T-helper 2 cell (primary cell): ENCODE results near the gene SPRED2.

ENCODE experiments used
- DNase-seq, 5 experiments: peaks; one replicate each; pipeline versions ENCODE4 v3.0.0 to v3.0.0-alpha.2; 2012 to 2022

Gene SPRED2

GRCh38 chr2:65413610-65414009, 18.8 kb downstream of the SPRED2 start:
- no peak for DNase-seq

- no peak for DNase-seq
These were observed 19.3 kb downstream of the SPRED2 start for GRCh38 chr2:65413106-65413505.

- no peak for DNase-seq
These were observed 21.2 kb downstream of the SPRED2 start for GRCh38 chr2:65411056-65411795.

GRCh38 chr2:65409045-65409444, 23.4 kb downstream of the SPRED2 start:
- DNase-seq: no peak

GRCh38 chr2:65407240-65407639, 25.2 kb downstream of the SPRED2 start:
- DNase-seq: no peak

GRCh38 chr2:65404988-65405697, 27.3 kb downstream of the SPRED2 start:
- no peak for DNase-seq

GRCh38 chr2:65403529-65403915, 28.9 kb downstream of the SPRED2 start:
- no peak for DNase-seq

GRCh38 chr2:65402780-65403528, 29.4 kb downstream of the SPRED2 start:
- DNase-seq: no peak

GRCh38 chr2:65402323-65402722, 30.1 kb downstream of the SPRED2 start:
- no peak for DNase-seq

GRCh38 chr2:65397122-65397521, 35.3 kb downstream of the SPRED2 start:
- DNase-seq: no peak

GRCh38 chr2:65396348-65397026, 35.9 kb downstream of the SPRED2 start:
- no peak for DNase-seq

- DNase-seq: no peak
These were observed 36.6 kb downstream of the SPRED2 start for GRCh38 chr2:65395621-65396347.

- no peak for DNase-seq
These were observed 38.5 kb downstream of the SPRED2 start for GRCh38 chr2:65393743-65394422.

GRCh38 chr2:65393046-65393445, 39.4 kb downstream of the SPRED2 start:
- no peak for DNase-seq

- DNase-seq: no peak
These were observed 39.8 kb downstream of the SPRED2 start for GRCh38 chr2:65392609-65393008.

- DNase-seq: no peak
These were observed 42.3 kb downstream of the SPRED2 start for GRCh38 chr2:65390134-65390533.

GRCh38 chr2:65389476-65389875, 42.9 kb downstream of the SPRED2 start:
- no peak for DNase-seq

- DNase-seq: no peak
These were observed 43.6 kb downstream of the SPRED2 start for GRCh38 chr2:65388596-65389390.

GRCh38 chr2:65388051-65388531, 44.3 kb downstream of the SPRED2 start:
- DNase-seq: no peak

- no peak for DNase-seq
These were observed 45.4 kb downstream of the SPRED2 start for GRCh38 chr2:65386989-65387388.

GRCh38 chr2:65386344-65386743, 46.1 kb downstream of the SPRED2 start:
- no peak for DNase-seq
